ENCODE results near the gene TTC8.
"Not testable (repeated sequence)": the region's sequence is repeated elsewhere in the genome, so short reads cannot be mapped to it uniquely, and the experiment has no call there.

The TTC8 gene

DNA sequence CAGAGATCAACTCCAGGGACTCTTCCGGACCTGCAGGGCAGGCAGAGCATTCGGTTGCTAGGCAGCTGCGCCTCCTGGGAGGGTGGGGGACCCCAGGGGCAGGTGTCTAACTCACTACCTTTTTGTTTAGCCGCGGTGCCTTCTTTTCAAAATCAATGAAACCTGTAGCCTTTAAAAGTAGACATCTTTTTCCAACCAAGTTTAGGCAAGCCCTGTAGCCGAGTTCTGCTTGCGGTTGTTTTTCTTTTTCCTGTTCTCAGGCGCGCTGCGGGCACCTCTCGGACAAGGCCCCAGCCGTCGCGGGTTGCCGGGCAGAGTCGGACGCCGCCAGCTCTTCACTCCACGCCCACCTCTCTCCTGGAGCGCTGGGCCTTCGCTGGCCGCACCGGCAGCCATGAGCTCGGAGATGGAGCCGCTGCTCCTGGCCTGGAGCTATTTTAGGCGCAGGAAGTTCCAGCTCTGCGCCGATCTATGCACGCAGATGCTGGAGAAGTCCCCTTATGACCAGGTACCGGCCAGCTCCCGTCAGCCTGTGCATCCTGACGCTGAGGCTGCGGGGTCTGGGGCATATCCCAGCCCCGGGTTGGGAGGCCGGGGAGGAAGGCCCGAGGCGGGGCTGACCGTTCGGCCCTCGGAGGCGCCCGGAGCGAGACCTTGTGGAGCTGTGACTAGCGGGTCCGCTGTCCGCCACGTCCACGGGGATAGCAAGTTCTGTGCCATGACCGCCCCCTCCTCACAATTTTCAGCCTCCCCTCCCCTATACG is at the start of gene TTC8:
Gene TTC8, plus strand, starts transcription at position 338 of the 764 bp plus-strand sequence. Its CDS starts 57 bp downstream, at position 395.
- DNase-seq, result peak; percentile 95

DNA sequence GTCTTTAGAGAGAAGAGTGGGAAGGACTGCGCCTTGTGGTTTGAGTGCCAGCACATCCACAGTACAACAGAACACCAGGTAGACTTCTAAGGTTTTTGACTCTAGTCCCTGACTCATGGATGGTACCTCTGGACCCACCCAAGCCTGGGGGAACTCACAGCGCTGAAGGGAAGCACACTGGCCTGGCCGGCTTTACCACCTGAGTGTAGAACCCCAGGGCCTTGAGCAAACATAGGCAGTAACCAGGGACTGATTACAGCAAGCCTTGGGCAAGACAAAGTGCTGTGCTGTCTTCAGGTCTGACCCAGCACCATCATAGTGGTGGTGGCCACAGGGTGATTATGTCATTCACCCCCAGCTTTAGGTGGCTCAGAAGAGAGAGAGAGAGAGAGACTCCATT is 48.9 kb upstream of the TTC8 start:
- DNase-seq, result no peak

DNA sequence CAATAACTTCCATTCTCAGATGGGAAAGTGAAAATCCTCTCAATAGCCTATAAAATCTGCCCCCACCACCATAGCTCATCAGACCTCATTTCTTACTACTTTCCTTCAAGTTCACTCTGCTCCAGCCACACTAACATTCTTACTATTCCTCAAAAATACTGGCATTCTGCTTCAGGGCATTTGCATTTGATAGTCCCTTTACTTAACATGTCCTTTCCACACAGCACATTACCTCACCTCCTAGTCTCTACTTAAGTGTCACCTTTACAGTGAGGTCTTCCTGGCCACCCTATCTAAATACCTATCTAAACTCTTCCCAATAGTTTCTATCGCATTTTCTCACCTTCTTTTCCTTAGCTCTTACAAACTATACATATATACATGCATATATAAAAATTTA is 38.5 kb upstream of the TTC8 start:
- DNase-seq, result no peak

DNA sequence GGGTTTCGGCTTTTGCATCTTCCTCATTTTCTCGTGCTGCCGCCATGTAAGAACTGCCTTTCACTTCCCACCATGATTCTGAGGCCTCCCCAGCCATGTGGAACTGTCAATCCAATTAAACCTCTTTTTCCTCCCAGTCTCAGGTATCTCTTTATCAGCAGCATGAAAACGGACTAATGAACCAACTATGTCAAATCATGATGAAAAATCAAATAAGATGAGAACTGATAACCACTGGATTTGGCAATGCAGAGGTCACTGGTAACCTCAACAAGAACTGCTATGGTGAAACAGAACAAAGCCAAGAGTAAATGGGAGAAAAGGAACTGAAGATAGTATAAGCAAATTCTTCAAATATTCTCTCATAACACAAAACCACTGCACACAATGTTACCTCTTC is 37.7 kb upstream of the TTC8 start:
- DNase-seq, result no peak

DNA sequence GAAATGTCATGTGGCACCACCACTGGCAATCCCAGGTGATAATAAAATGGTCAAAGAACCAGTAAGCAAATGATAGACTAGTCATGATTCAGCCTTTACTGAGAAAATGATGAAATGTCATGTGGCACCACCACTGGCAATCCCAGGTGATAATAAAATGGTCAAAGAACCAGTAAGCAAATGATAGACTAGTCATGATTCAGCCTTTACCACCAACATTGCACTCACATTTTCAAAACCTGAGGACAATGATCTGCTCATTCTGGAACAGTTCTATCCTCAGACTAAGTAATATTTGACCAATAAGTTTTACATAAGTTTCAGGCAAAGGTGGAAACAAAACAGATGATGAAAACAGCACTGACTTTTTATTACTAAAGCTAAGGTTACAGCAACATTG is 34.9 kb upstream of the TTC8 start:
- DNase-seq, result not testable (repeated sequence)

DNA sequence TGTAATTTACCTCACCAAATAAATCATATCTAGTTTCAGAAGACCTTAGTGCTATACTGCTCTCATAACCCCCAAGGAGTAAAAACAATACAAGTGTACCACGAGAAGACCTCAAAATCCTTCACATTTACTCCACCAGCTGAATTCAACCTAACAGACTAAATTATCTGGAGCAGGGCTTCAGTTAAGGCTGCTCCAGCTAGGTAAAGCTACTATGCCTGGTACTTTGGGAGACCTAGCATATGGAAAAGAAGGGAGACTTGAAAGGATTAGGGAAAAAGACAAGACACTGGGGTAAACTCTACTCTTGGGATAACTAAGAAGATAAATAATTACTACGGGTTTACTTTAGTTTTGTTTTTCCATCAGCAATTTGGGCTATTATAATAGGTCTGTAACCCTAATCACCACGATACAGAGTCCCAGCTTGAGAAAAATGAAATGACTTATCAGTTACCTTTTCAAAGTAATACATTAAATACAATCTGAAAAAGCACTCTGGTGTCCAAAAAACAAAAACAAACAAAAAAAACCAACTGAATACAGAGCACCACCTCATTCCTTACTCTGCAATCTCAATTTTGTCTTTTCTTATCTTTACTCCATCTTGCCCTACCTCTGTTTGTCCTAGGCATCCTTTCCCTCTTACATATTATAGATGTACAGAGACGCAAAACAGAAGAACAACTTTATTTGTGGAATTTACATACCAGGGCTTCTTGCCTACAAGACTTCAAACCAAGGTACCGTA is 33.8 kb upstream of the TTC8 start:
- DNase-seq, result no peak

DNA sequence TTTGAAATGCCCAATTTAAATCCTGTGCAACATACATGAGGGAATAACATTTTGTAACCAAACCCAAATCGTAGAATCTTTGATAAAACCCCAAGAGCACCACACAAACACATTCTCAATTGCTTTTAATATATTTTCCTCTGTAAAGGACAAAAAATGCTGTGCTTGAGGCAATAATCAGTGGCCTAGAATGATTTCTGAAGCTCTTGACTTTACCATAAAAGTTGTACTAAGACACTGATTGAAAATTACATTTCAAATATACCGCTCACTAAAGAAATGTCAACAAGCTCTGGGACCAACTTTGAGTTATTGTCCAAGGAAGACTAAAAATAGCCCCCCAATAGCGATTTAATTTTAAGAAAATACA is 33.2 kb upstream of the TTC8 start:
- DNase-seq, result no peak

DNA sequence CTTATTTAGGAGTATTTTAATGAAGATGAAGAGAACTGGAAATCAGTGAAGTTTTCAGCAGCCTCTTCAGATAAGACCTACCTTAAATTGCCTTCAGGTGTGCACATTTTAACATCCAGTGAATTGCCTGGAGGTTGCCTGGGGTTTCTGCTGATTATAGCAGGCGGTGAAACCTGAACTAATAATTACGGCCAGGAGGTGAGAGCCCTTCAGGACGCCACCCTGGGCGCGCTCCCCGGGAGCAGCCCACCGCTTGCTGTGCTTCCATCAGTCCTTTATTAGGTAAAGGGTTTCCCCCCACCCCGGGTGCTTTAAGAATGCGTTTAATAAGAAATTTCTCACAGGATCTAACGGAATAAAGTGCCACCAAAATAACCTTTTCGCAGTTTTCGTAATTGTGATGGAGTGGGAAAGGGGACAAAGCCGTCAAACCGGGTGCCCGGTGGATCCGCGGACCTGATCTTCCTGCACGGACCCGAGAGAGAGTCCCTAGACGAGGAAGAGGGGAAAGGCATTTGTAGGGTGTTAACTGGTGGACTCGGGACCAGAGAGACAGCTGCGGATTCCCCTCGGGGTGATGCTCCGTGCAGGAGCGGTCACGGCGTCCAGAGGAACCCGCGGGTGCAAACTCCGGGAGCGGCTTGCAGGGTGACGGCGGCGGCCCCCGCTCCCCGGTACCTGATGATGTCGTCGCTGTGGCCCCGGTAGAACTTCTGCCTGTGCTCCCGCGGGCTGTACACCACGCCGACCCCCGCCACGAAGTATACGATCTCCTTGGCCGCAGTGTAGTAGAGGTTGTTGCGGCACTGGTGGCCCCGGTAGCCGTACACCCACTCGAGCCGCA is 32.6 kb upstream of the TTC8 start:
- peak; percentile 63 for DNase-seq

DNA sequence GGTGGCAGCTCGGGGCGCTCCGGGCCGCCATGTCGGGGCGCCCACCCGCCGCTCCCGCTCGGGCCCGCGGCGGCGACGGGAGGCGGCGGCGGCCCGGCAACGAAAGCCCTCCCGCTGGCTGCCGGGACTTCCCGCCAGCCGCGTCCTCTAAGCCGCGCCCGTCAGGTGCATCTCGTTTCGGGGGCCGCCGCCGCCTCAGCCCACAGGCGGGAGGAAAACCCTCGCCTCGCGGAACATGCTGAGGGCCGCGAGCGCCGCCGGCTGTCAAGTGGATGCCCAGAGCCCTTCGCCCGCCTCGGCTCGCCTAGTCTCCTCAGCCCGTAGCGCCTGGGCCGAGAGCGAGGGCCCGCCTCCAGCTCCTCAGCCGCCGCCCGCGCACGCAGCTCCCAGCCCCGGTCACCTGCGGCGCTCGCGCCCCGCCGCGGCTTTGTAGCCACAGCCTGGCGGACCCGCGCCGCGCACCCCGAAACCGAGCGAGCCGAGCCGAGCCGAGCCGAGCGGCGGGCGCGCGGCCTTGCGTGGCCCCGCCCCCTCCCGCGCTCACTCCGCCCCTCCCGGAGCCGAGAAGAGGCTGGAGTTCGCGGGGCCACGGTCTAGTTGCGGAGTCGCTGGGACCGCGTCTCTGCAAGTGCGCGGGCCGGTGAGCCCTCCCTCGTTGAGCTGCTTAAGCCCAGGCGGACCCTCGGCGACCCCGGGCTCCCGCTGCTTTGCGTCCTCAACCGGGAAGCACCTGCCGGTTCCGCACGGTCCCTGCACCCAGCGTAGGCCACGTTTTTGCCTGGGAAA is 31.8 kb upstream of the TTC8 start, which contains the start of gene EML5:
Gene EML5, minus strand, starts transcription at position 481 of the 786 bp plus-strand sequence. Its CDS starts 450 bp downstream, at position 31.
- DNase-seq, result peak; percentile 33

DNA sequence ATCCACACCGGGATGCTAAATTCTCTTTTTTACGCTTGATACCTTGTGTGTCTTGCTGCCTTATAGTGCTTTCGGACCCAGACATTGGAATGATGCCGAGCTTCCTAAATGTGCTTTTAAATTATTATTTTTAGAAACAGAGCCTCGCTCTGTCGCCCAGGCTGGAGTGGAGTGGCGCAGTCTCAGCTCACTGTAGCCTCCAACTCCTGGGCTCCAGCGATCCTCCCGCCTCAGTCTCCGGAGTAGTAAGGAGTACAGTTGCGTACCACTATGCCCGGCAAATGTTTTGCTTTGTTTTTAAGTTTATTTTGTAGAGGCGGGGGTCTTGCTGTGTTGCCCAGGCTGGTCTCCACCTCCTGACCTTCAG is 31.2 kb upstream of the TTC8 start:
- DNase-seq, result no peak

DNA sequence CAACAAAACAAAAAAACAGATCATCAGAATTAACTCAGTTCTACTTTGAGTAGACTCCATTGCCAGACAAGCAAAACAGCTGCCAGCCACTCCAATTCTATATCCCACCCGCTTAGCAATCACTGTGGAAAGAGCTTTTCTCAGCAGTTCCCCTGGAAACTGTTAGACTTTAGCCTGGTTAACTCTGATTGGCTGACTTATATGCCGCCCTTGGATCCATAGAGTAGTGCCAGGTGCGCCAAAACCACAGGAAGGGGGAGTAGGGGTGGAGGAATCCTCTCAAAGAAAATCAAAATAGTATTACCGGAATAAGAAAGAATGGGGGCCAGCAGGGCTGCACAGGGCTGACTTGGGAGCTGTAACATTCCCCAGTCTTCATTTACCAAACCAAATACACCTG is 26.3 kb upstream of the TTC8 start:
- DNase-seq, result peak; percentile 29

DNA sequence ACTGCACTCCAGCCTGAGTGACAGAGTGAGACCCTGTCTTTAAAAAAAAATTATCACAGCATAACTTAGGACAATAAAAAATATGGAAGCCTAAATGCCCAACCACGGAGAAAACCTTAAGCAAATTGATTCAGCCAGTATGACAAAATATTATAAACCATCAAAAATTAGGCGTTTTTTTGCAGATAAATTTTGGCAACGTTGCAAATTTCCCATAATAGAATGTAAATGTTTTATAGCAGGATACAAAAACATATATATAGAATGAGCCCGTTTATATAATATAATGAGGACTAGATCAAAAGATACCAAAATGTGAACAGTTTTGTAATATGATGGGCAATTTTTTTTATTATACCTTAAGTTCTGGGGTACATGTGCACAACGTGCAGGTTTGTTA is 24.9 kb upstream of the TTC8 start:
- DNase-seq, result no peak

DNA sequence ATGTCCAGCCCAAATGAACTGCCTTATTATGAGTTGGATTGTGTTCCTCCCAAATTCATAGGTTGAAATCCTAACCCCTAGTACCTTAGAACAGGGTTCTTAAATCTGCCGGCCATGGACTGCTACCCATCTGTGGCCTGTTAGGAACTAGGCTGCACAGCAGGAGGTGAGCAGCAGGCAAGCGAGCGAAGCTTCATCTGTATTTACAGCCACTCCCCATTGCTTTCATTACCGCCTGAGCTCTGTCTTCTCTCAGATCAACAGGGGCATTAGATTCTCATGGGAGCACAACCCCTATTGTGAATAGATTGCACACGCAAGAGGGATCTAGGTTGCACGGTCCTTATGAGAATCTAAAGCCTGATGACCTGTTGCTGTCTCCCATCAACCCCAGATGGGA is 21.9 kb upstream of the TTC8 start:
- no peak for DNase-seq

DNA sequence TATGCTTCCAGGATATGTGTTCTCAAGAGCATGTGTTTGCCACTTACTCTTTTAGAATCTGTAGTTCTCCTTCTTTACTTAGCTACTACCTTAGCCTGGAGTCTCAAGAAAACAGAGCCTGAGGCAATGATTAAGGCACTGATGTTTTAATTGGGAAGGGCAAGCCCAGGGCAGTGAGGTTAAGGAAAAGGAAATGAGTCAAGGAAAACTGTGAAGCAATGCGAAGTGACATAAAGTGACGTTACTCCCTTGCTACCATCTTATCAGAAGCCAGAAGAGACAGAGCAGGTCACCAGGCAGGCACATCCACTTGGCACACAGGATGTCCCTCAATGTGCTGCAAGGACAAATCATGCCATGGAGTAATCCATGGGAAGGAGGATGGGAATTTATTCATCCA is 20.4 kb upstream of the TTC8 start:
- no peak for DNase-seq

DNA sequence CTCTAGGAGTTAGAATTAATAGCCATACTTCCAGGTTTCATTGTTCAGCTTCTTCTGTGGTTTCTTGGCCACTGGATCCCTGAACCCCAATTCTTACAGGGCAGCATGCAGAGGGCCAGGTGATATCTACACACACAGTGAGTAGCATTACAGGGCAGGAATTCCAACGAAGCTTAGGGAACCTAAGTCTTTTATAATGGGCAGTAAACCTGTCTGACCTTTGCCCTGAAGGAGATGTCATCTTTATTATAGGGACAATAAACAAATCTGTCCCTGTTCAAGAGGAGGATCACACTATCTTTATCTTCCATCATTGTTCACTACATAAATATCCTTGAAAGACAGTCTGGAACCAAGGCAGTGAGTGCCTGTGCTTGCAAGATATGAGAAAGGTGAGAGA is 20.0 kb upstream of the TTC8 start:
- no peak for DNase-seq

DNA sequence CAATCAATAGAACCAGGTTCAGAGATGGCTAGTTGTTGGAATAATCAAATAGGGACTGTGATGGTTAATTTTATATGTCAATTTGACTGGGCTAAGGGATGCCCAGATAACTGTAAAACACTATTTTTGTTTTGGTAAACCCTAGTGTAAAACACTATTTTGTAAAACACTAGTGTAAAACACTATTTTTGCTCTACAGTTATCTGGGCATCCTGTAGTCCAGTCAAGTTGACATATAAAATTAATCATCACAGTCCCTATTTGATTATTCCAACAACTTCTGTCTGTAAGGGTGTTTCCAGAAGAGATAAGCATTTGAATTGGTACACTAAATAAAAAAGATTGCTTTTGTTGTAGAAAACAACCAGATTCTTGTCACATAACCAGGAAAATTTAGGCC is 16.1 kb upstream of the TTC8 start:
- no peak for DNase-seq

DNA sequence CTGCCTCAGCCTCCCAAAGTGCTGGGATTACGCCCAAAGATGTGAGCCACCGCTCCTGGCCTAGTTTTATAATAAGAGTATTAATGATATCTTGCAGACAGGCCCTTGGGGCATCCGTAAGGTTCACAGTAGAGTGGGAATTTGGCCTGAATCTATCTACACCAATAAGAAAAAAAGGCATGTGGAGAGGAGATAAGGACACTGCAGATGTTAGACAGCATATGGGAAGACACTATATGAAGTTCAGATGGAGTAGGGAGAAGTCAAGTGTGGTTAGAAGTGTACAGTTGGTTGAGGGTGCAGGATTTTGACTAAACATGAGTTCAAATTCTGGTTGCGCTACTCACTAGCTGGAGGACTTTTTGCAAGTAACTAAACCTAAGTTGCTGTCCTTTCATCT is 8.5 kb upstream of the TTC8 start:
- no peak for DNase-seq

DNA sequence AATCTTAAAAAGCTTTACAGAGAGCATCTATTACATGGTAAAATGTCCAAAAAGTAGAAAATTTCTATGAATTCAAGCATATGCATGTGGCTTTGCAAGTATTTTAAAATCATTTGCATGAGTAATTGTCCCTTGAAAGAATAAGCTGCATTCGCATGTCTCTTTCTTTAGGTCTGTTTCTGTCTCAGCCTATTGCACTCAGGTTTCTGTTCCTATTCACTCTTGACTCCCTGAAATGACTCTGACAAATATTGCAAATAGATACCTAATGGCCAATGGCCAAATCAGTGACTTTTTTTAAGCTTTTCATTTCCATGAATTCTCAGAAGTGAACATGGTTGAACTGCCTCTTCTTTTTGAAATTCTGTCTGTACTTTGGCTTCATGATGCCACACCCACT is 6.4 kb upstream of the TTC8 start:
- no peak for DNase-seq

DNA sequence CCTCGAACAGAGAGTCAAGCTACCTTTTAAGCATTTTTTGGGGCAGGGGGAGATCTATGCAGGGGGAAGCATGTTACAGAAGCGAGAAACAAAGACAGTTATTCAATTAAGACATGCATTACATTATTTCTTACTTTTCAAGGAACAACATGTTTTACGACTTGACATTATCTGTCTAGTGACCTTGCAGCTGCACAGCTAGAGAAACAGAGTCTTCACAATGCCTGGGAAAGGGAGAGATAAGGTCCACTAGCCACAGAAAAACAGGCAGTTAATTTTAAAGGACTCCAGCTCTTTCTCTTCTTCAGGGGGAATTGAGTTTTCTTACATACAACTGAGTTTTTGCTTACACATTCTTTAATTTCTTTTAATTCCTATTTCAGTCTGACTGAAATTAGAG is 4.8 kb upstream of the TTC8 start:
- DNase-seq, result not testable (repeated sequence)

DNA sequence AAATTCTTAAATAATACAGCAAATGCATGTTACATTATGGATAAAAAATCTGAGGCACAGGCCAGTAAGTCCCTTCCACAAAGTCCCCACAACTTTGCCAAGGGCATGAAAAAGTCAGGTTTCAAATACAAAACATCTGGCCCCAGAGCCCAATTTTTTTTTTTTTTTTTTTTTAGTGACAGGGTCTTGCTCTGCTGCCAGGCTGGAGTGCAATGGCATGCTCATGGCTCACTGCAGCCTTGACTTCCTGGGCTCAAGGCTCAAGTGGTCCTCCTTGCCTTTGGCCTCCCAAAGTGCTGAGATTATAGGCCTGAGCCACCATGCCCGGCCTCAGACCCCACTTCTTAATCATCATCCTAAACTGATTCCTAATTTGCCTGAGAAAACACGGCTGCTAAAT is 3.1 kb upstream of the TTC8 start:
- no peak for DNase-seq

DNA sequence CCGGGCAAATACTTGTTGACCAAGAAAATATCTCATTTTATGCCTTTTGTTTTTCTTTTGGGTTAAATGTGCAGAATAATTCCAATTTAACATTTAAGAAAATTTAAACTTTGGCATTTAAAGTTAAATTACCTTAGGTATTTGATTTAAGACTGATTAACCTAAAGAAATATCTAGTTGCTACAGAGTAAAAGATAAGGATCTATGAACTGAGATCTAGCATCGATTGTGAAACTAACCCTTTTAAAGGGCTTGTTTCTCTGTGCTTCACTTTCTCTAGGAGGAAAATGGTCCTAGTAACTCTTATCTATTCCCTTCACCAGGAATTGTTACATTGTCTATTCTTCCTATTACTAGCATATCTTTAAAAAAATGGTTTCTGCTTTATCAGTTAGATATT is 2.6 kb upstream of the TTC8 start:
- no peak for DNase-seq

DNA sequence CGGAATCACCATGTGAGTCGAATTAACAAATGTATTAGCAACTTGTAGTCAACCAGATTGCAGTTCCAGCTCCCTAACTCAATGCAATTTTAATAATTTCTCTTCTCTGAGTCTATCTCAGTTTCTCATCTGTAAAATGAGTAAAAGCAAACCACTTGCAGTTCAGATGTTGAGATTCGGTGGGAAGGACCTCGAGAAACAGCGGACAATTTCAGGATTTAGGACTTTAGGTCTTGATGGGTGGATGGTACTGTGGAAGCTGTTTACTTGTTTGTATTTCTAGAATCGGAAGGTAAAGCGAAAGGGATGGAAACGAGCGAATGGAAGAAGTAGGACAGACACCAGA is 510 bp upstream of the TTC8 start:
- DNase-seq, result no peak

DNA sequence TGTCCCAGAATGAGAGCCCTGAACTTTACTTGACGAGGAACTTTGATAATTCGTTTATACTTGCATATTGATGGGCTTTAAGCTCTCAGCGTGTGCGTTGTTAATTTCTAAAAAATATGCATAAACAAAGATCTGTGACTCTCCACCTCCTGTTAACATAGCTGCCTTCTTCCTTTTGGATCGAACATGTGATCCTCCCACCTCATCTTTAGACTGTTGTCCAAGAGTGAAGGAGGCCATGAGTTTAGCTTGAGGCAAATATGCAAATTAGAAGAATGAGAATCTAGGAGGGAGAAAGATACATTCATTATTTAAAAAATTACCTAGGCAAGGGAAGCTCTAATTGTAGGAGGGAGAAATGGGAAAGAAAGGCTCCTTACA is 617 bp downstream of the TTC8 start:
- DNase-seq, result no peak
